Right kidney (tissue), 1 donor: ENCODE measurements around the gene HSD17B8.

Experiments used
- DNase-seq: peaks from one replicate; pipeline ENCODE4 v3.0.0-alpha.2; 2016

HSD17B8 gene

GRCh38 chr6:33170176-33171015 is 34.1 kb upstream of the HSD17B8 start:
- DNase-seq, result no peak

- no peak for DNase-seq
Measured at GRCh38 chr6:33171016-33171879, 33.2 kb upstream of the HSD17B8 start.

DNA sequence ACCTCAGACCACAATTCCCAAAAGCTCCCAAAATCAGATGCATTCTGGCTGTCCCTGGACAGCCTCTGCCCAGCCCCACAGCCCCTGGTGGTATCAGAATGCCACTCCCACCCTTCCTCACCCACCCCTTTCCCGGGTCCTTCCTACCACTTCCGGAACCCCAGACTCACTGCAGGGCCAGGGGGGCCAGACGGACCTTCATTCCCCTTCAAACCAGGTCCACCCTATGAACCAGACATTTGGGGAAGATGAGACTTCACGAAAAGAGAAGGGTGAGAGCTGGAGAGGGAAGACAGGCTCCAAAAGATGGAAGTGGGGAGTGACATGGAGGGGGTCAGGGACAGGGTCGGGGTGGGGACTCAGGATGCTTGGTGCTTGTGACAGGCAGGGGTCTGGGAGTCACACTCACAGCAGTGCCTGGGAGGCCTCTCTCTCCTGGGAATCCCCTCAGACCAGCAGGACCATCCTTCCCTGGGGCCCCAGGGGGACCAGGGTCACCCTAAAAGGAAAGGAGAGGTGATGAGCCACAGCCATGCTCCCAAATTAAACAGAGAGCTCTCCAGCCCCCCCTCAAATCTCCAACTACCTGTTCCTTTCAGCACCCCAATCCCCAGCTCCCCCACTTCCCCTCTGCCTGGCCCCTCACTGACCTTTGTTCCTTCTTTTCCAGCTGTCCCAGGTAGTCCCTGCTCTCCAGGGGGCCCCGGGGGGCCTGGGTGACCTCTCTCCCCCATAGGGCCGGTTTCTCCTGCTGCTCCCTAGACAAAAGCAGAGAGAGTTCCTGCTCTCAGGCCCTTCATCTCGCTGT is 32.4 kb upstream of the HSD17B8 start:
- DNase-seq, result no peak

GRCh38 chr6:33172688-33173534 is 31.5 kb upstream of the HSD17B8 start:
- no peak for DNase-seq

DNA sequence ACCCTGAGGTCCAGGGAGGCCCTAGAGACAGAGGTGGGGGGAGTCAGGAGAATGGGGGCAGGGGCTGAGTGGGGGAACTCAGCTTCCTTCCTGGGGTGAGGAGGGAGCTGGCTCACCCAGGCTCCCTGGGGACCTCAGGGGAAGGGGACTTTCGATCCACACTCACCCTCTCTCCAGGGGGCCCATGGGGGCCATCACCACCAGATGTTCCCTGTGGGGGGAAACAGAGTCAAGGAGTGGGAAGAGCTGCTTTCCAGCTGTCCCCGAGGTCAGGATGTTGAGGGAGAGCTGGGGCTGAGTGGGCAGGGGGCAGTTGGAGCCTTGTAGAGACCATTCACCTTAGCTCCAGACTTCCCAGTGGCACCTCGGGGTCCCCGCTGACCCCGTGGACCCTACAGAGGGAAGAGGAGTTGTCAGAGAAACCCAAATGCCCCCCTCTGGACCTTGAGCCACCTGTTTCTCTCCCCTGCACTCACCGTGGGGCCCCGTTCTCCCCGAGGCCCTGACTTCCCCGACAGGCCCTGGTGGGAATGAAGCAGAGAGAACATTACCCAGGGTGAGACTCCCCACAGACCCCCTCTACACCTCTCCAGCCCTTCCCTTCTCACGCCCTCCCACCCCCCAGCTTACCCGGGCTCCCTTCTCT is 30.8 kb upstream of the HSD17B8 start:
- DNase-seq, result no peak

DNA sequence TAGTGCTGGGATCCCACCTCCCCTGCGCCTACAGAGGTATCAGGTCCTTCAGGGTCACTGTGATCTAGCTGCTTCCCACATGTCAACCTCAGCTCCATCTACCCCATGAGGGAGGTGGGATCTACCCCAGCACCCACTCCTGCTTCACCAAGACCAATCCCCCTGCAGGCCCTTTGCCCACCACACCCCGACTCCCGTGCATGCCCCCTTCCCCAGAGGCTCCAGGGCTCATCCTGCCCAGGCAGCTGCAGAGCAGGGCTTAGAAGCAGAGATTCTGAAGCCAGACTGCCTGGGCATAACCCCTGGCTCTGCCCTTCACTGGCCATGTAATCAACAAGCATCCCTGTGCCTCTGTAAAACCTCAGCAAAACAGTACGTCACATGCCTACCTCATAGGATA is 29.7 kb upstream of the HSD17B8 start:
- DNase-seq, result no peak

- DNase-seq, result no peak
Measured at GRCh38 chr6:33175436-33176069, 28.9 kb upstream of the HSD17B8 start.

- no peak for DNase-seq
Measured at GRCh38 chr6:33176906-33177305, 27.5 kb upstream of the HSD17B8 start.

DNA sequence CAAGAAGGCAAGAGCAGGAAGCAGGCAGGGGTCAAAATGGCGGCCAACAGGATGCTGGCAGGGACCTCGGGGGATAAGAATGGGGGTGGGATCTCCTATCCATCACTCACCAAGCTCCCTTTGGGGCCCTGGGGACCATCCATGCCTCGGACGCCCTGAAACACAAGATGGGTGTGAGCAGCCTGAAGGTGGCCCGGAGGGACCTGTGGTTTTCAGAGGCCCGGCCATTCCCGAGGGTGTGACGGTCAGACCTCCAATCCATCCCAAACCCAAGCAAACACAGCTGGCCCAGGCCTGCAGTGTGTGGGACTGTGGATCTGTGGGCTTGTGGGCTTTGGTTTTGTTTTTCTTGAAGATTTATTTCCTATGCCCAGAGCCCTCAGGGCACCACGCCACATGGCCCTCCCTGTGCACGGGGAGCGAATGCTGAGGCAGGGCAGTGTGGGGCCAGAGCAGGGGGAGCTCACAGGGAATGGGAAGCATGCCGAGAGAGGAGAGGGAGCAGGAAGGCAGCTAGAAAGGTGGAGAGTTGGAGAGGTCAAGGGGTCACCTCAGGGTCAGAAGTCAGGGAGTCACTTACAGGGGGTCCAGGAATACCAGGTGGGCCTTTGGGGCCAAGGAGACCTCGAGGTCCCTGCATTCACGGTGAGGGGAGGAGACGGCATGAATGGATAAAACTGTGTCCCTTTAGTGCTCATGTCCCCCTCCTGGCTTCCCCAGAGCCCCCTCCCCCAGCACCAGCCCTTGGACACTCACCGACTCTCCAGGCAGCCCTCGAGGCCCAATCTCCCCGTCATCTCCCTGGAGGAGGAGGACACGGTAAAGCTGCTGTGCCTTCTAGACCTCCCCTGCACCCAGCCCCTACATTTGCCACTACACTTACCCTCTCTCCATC is 26.7 kb upstream of the HSD17B8 start:
- DNase-seq, result no peak

- DNase-seq, result no peak
Measured at GRCh38 chr6:33178755-33179475, 25.5 kb upstream of the HSD17B8 start.

DNA sequence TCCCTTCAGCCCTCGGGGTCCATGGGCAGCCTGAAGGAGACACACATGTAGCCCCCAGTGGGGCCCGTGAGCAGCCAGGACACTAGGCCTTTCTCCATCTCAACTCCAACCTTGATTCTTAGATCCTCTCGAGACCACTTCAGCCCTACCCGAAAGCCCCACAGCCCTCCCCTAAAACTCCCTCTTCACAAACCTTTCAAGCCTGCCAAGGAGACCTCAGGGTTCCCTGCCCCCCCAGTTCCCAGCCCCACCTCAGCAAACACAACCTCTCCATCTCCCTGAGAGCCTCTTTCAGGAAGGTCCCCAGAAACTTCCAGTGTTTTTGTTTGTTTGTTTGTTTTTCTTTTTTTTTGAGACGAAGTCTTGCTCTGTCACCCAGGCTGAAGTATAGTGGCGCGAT is 23.3 kb upstream of the HSD17B8 start:
- no peak for DNase-seq

GRCh38 chr6:33183071-33183683 is 21.3 kb upstream of the HSD17B8 start:
- DNase-seq, result no peak

GRCh38 chr6:33185190-33185589 is 19.3 kb upstream of the HSD17B8 start:
- no peak for DNase-seq

GRCh38 chr6:33185654-33186187 is 18.7 kb upstream of the HSD17B8 start:
- DNase-seq, result no peak

GRCh38 chr6:33187809-33188208 is 16.6 kb upstream of the HSD17B8 start:
- no peak for DNase-seq

- no peak for DNase-seq
Measured at GRCh38 chr6:33189164-33189563, 15.3 kb upstream of the HSD17B8 start.

DNA sequence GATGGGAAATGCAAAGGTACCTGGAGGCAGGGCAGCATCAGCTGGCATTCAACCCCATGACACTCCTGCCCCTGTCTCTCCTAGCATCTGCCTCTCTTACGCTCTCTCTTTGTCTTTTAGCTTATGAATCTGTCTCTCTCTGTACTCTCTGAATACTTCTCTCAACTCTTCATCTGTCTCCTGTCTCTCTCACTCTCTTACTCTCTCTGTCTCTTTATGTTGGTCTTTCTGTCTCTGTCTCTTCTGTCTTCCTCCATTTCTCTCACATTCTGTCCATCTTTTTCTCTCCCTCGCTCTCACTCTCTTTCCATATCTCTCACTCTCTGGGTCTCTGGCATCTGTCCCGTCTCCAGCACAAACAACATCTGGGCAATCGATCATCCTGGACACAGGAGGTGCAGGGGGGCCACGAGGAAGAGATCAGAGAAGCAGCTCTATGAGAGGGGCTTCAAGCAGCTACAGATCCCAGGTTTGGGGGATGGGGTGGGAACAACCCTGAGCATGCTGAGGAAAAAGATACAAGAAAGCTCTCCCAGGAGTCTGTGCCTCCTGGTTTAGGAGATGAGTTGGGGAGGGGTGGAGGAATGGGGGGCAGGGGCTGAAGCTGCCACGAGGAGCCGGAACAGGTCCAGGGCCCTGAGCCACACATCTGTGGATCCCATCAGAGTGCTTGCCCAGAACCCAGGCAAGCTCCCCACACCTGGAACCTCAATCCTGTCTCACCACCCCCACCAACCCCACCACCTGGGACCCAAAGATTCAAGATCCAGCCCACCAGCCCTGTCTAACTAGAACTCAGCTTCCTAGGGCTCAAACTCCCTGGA is 14.6 kb upstream of the HSD17B8 start:
- DNase-seq, result no peak
